ENCODE measurements around the gene ECHS1. TPM values are rescaled to one million over a fixed set of nuclear protein-coding genes. Genes with fewer than 3 reads are reported as not detected.

The ECHS1 gene
- polyA plus RNA-seq, 1 donor from 2014 or later: 122 TPM

DNA sequence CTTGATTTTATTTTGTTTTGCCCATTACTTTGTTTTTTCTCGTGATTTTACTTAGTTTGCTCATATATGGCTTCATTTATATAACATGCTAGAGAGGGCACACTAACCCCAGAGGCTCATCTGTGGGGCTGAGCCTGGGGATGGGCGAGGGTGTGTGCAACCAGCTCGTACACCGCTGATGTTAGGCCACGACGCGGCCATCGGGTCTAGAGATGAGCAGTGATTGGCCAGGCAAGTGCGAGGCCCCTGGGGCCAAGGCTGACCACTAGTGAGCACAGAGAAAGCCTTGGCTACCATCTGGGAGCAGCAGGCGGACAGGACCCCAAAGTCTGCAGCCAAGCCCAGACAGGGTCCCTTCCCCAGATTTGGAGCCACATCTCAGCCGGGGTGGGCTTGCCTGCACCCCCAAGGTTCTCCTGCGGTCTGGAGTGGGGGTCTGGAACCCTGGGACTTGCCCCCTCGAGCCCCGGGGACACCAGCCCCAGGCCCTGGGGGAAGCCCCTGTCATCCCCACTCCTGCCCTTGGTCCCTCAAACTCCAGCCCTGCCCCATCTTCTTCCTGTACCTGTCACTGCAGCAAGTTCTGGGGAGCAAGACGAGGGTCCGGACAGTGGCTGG, 19.1 kb downstream of the ECHS1 start:
- TF ChIP-seq, protein P1, sequence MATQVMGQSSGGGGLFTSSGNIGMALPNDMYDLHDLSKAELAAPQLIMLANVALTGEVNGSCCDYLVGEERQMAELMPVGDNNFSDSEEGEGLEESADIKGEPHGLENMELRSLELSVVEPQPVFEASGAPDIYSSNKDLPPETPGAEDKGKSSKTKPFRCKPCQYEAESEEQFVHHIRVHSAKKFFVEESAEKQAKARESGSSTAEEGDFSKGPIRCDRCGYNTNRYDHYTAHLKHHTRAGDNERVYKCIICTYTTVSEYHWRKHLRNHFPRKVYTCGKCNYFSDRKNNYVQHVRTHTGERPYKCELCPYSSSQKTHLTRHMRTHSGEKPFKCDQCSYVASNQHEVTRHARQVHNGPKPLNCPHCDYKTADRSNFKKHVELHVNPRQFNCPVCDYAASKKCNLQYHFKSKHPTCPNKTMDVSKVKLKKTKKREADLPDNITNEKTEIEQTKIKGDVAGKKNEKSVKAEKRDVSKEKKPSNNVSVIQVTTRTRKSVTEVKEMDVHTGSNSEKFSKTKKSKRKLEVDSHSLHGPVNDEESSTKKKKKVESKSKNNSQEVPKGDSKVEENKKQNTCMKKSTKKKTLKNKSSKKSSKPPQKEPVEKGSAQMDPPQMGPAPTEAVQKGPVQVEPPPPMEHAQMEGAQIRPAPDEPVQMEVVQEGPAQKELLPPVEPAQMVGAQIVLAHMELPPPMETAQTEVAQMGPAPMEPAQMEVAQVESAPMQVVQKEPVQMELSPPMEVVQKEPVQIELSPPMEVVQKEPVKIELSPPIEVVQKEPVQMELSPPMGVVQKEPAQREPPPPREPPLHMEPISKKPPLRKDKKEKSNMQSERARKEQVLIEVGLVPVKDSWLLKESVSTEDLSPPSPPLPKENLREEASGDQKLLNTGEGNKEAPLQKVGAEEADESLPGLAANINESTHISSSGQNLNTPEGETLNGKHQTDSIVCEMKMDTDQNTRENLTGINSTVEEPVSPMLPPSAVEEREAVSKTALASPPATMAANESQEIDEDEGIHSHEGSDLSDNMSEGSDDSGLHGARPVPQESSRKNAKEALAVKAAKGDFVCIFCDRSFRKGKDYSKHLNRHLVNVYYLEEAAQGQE (IDR thresholded peaks at IDR 0.05; ENCODE audit: borderline replicate concordance): no peak
- TF ChIP-seq POLR2AphosphoS5 (IDR thresholded peaks at IDR 0.05) (no peak), SMC3 (conservative IDR thresholded peaks at IDR 0.05; ENCODE audit: poor library complexity) (no peak), EP300 (conservative IDR thresholded peaks at IDR 0.05; ENCODE audit: poor library complexity, severe bottlenecking) (no peak), MXI1 (conservative IDR thresholded peaks at IDR 0.05; ENCODE audit: poor library complexity, severe bottlenecking) (no peak), EZH2 (IDR thresholded peaks at IDR 0.05; ENCODE audit: borderline replicate concordance, insufficient read depth, low read length, poor library complexity, severe bottlenecking) (no peak), TAF1 (IDR thresholded peaks at IDR 0.05; ENCODE audit: low read depth) (no peak), RAD21 (conservative IDR thresholded peaks at IDR 0.05) (no peak)
- TF ChIP-seq, protein P2, sequence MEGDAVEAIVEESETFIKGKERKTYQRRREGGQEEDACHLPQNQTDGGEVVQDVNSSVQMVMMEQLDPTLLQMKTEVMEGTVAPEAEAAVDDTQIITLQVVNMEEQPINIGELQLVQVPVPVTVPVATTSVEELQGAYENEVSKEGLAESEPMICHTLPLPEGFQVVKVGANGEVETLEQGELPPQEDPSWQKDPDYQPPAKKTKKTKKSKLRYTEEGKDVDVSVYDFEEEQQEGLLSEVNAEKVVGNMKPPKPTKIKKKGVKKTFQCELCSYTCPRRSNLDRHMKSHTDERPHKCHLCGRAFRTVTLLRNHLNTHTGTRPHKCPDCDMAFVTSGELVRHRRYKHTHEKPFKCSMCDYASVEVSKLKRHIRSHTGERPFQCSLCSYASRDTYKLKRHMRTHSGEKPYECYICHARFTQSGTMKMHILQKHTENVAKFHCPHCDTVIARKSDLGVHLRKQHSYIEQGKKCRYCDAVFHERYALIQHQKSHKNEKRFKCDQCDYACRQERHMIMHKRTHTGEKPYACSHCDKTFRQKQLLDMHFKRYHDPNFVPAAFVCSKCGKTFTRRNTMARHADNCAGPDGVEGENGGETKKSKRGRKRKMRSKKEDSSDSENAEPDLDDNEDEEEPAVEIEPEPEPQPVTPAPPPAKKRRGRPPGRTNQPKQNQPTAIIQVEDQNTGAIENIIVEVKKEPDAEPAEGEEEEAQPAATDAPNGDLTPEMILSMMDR (IDR thresholded peaks at IDR 0.05; ENCODE audit: poor library complexity, severe bottlenecking): no peak
- H3K9ac ChIP-seq (ENCODE audit: low read length): no peak overlapping the region
- no peaks in the 10 kb centered on the region for H3K9me2 ChIP-seq (ENCODE audit: insufficient read depth, low read length)
- no peak overlapping the region for H3K4me3 ChIP-seq (ENCODE audit: low read length)
- no peaks in the 10 kb centered on the region for H4K20me1 ChIP-seq (ENCODE audit: insufficient read depth)
- H3K27ac ChIP-seq (ENCODE audit: low read length): no peak overlapping the region
- no peaks in the 10 kb centered on the region for H3K79me2 ChIP-seq (replicated peaks; ENCODE audit: insufficient read depth, low read length)
- H3F3A ChIP-seq (ENCODE audit: insufficient read depth, low read length, poor library complexity, severe bottlenecking): no peaks in the 10 kb centered on the region
- no peaks in the 10 kb centered on the region for H3K36me3 ChIP-seq (ENCODE audit: insufficient read depth, low read length)
- H3K9me3 ChIP-seq (ENCODE audit: low read length): no peaks in the 10 kb centered on the region
- H3K27me3 ChIP-seq (ENCODE audit: insufficient read depth, low read depth, low read length): no peaks in the 10 kb centered on the region
- H2AFZ ChIP-seq (ENCODE audit: low read depth, low read length): no peak overlapping the region
- H3K4me2 ChIP-seq (ENCODE audit: low read length): no peak overlapping the region

DNA sequence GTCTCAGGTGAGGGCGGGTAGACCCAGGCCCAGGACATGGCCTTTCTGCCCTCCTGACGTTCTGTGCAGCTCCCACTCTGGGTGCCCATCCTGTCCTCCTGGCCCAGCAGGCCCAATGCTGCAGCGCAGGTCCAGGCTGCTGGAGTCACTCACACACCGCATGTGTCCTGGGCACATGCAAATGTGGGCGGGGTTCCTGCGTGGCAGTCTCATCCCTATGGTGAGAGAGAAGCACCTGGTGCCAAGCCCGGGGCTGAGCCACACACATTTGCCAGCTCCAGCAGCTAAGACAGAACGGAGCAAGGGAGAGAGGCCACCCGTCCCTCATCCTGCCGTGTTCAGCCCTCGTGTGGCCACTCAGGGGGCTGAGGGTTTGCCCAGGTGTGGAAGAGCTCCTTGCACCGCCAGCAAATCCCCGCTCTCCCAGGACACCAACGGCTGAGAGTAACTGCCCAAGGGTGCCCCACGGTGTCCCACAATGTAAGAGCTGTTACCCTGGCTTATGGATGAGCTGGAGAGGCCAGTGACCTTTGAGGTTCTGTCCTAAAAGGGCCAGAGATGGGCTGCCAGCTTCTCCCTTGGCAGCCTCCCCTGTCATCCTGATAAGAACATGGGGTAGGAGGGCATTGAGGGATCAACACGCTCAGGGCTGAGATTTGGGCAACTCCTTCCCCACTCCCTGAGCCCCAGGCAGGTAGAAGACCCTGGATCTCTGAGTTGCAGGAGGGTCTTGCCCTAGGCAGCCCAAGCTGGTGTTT, 19.8 kb downstream of the ECHS1 start:
- H3K36me3 ChIP-seq (ENCODE audit: insufficient read depth, low read length): no peaks in the 10 kb centered on the region
- no peaks in the 10 kb centered on the region for H4K20me1 ChIP-seq (ENCODE audit: insufficient read depth)
- H3K9ac ChIP-seq (ENCODE audit: low read length): no peak overlapping the region
- no peaks in the 10 kb centered on the region for H3K9me3 ChIP-seq (ENCODE audit: low read length)
- no peak for TF ChIP-seq POLR2AphosphoS5 (IDR thresholded peaks at IDR 0.05)
- TF ChIP-seq, protein P2 (IDR thresholded peaks at IDR 0.05; ENCODE audit: poor library complexity, severe bottlenecking): no peak
- TF ChIP-seq TAF1 (IDR thresholded peaks at IDR 0.05; ENCODE audit: low read depth): no peak
- no peak for TF ChIP-seq SMC3 (conservative IDR thresholded peaks at IDR 0.05; ENCODE audit: poor library complexity)
- no peak for TF ChIP-seq EZH2 (IDR thresholded peaks at IDR 0.05; ENCODE audit: borderline replicate concordance, insufficient read depth, low read length, poor library complexity, severe bottlenecking)
- no peak for TF ChIP-seq RAD21 (conservative IDR thresholded peaks at IDR 0.05)
- TF ChIP-seq EP300 (conservative IDR thresholded peaks at IDR 0.05; ENCODE audit: poor library complexity, severe bottlenecking): no peak
- TF ChIP-seq, protein P1 (IDR thresholded peaks at IDR 0.05; ENCODE audit: borderline replicate concordance): no peak
- no peak for TF ChIP-seq MXI1 (conservative IDR thresholded peaks at IDR 0.05; ENCODE audit: poor library complexity, severe bottlenecking)
- no peak overlapping the region for H3K4me3 ChIP-seq (ENCODE audit: low read length)
- H3K9me2 ChIP-seq (ENCODE audit: insufficient read depth, low read length): no peaks in the 10 kb centered on the region
- H3K27me3 ChIP-seq (ENCODE audit: insufficient read depth, low read depth, low read length): no peaks in the 10 kb centered on the region
- no peak overlapping the region for H3K27ac ChIP-seq (ENCODE audit: low read length)
- no peaks in the 10 kb centered on the region for H3F3A ChIP-seq (ENCODE audit: insufficient read depth, low read length, poor library complexity, severe bottlenecking)
- H2AFZ ChIP-seq (ENCODE audit: low read depth, low read length): no peak overlapping the region
- H3K4me2 ChIP-seq (ENCODE audit: low read length): no peak overlapping the region
- no peaks in the 10 kb centered on the region for H3K79me2 ChIP-seq (replicated peaks; ENCODE audit: insufficient read depth, low read length)

All from neural cell (in vitro differentiated cells).